SK-N-SH treated with all-trans-retinoic acid at 6 μM for 48 hours (cell line): ENCODE measurements around the gene NBEA.

Source experiments
- ZNF70 ChIP-seq: fragments of 450-650 bp; formaldehyde crosslinking; IDR thresholded peaks from 2 replicates; pipeline ENCODE4 v1.5.0; 2020; ENCODE audit warnings: mild to moderate bottlenecking, moderate library complexity
- TF ChIP-seq, protein P1 (sequence below): fragments of 250-450 bp; sonication (Bioruptor Pico); IDR thresholded peaks from 2 replicates; pipeline ENCODE4 v1.8.0; 2020; ENCODE audit warnings: mild to moderate bottlenecking, moderate library complexity, borderline replicate concordance
- TF ChIP-seq, protein P2 (sequence below): fragments of 250-450 bp; sonication (Bioruptor Pico); IDR thresholded peaks from 2 replicates; pipeline ENCODE4 v1.5.1; 2020; ENCODE audit warnings: low read depth, mild to moderate bottlenecking, moderate library complexity

DNA sequence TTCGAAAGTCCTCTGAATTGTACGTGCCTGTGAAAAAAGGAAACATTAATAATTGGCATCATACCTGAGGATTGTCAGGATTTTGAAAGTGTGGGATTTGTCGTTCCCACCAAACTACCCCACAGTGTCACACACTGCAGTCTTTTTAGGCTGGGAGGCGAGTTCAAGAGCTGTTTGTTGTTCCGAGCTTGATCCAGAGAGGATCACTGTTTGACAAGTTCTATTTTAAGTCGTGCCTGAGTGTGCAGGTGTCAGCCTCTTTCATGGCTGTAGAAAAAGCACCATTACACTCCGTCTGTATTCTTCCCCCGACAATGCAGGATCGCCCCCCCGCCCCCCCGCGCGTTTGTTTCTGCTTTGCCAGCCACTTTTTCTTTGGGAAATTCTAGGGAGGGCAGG is 635 bp upstream of the NBEA start:
- TF ChIP-seq, protein P1, sequence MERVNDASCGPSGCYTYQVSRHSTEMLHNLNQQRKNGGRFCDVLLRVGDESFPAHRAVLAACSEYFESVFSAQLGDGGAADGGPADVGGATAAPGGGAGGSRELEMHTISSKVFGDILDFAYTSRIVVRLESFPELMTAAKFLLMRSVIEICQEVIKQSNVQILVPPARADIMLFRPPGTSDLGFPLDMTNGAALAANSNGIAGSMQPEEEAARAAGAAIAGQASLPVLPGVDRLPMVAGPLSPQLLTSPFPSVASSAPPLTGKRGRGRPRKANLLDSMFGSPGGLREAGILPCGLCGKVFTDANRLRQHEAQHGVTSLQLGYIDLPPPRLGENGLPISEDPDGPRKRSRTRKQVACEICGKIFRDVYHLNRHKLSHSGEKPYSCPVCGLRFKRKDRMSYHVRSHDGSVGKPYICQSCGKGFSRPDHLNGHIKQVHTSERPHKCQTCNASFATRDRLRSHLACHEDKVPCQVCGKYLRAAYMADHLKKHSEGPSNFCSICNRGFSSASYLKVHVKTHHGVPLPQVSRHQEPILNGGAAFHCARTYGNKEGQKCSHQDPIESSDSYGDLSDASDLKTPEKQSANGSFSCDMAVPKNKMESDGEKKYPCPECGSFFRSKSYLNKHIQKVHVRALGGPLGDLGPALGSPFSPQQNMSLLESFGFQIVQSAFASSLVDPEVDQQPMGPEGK (CRISPR knock-in tag), result no peak
- no peak for TF ChIP-seq ZNF70 (CRISPR knock-in tag)
- TF ChIP-seq, protein P2, sequence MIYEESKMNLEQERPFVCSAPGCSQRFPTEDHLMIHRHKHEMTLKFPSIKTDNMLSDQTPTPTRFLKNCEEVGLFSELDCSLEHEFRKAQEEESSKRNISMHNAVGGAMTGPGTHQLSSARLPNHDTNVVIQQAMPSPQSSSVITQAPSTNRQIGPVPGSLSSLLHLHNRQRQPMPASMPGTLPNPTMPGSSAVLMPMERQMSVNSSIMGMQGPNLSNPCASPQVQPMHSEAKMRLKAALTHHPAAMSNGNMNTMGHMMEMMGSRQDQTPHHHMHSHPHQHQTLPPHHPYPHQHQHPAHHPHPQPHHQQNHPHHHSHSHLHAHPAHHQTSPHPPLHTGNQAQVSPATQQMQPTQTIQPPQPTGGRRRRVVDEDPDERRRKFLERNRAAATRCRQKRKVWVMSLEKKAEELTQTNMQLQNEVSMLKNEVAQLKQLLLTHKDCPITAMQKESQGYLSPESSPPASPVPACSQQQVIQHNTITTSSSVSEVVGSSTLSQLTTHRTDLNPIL (CRISPR knock-in tag), result no peak
